Ecto neural progenitor cell (in vitro differentiated cells): ENCODE data around the gene EXOC1.

Source experiments
- DNase-seq: peaks from one replicate; pipeline ENCODE4 v3.0.0-alpha.2; 2018; ENCODE audit warnings: low spot score

EXOC1 gene

DNA sequence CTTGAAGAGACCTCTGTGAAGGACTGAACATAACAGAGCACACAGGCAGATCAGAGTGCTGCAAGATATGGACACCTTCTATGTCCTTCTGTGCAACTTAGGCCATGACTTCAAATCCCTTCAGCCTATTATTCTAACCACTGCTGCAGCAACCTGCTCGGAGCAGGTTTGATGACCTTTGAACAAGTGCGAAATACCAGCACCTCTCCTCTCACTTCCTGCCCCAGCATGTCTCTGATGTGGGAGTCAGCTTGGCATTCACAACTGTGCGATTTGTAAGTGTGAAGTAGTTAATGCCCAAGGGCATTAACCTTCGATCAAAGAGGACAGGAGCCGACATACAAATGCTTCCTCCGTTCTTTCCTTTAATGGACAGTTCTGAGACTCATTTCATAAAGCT, 1.6 kb upstream of the EXOC1 start:
- no peak for DNase-seq

DNA sequence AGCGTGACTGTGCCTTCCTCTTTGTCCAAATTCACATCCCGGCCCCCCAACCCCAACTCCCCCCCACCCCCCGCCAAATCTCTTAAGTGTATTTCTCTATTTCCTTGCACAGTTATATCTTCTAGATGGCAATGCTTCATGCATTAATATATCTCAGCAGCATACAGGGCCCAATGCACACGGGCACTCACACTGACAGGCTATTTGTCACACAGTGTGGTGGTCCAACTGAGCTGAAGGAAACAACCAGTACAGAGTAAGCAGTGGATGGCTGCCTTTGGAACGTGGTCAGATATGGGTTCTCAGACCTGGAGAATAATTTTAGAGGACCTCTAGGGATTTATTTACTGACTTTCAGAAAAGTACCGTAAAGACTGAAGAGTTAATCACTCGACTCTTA, 681 bp downstream of the EXOC1 start:
- DNase-seq: no peak

DNA sequence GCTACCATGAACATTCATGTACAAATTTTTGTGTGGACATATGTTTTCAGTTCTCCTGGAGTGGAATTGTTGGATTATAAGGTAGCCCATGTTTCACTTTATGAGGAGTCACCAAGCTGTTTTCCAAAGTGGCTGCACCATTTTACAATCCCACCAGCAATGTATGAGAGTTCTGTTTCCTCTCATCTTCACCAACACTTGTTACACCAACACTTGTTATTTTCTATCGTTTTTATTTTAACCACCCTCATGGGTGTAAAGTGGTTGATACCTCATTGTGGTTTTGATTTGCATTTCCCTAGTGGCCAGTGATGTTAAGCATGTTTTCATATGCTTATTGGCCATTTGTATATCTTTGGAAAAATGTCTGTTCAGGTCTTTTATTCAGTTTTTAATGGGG, 4.1 kb downstream of the EXOC1 start:
- no peak for DNase-seq

DNA sequence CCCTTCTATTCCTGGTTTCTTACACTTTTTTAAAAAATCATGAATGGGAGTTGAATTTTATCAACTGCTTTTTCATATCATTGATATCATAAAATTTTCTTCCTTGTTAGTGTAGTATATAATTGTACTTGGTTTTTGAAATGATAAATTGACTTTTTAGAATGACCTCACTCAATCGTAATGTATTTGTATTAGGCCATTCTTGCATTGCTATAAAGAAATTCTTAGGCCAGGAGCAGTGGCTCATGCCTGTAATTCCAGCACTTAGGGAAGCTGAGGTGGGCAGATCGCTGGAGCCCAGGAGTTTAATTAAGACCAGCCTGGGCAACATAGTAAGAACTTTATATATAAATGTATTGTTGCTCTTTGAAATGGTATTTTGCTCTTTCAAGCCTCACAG, 6.3 kb downstream of the EXOC1 start:
- DNase-seq: no peak

DNA sequence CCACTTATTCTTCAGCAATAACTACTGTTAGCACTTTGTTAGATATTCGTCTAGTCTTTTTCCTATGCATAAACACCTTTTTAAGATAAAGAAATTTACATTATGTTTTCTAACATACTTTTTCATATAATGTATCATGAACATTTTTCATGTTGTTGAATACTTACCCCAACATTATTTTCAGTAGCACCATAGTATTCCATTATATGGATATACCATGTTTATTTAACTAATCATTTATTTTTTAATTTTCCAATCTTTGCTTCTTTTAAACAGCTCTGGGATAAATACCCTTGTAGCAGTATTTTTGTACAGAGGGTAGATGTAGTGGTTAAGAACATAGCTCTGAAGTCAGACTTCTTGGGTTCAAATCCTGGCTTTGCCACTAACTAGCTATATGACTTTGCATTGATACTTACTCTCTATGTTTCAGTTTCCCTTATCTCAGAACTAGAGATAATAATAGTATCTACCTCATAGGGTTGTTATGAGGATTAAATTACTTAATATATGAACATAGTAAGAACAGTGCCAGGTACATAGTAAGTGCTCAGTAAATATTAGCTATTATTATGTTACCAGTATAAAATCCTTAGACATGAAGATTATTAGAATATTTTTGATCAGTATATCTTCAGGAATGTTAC, 11.3 kb downstream of the EXOC1 start:
- DNase-seq: no peak

DNA sequence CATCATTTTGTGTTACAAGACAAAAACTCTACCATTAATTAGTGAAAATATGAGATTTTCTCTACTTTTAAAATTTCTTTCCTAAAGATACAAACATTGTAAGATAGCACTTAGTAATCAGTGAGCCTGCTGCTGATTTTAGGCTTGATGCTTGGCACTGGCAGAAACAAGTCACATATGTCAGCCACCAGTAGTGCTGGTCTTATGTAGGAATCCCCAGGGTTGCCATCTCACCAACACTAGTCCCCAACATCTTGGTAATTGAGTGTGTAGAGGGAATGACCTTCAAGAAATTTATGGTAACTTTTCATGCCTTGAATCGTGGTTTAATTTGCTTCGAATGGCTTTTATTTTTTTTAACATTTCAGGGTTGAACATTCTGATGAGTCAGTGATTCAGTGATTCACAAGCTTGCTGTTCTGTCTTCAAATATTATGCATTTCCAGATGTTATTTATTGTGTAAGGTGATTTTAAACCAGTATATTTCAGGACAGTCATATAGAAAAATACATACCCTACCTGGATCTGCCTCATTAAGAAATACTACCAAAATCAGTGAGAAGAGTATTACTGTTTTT, 11.9 kb downstream of the EXOC1 start:
- DNase-seq: no peak

DNA sequence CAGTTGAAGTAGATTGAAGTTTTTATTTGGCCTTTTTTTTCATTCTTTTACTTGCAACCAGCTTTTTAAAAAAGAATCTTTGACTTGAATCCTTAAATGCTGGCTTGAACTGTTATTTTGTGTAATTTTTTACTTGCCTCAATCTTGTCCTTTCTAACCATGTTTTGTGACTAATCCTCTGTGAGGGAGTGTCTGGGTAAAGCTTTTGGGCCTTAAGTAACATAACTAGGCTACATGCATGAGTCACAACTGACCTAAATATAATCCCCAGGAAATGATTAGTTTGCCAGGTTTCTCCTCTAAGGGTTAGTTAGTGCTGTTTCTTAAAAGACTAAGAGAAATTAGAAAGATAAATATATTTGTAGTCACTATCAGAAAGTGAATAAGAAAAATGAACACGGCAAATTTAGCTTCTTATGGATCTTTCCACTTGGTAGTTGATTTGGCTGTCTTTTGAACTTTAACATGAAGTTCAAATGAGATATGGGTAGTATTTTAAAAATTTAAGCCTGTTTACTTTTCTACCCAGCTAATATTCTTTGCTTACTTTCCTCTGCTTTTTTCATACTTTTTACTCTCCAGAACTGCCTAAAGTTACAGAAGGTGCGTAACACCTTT, 13.0 kb downstream of the EXOC1 start:
- DNase-seq: no peak

DNA sequence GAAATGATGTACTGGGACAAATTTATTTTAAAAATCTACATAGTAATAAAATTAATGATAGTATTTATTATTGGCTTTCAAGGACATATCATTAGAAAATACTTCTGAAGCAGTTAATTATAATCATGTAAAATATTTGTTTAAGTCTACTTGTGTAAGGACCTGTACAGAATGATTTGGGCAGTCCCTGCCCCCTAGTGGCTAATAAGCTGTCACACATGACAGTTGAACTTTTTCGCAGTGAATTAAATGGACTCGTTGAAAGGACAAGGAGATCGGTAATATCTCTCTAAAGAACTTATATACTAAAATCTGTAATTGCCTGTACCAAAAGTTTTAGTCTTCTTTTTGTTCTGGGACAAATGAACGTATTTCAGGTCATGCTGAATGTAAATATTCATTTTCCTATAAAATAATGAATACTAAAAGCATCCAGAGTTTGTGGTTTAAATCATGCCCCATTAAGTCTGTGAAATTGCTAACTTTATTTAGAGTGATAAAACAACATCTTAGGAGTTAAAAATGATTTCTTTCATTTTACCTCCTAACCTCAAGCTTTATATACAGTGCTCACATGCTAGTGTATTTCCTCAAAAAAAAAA, 13.6 kb downstream of the EXOC1 start:
- no peak for DNase-seq

DNA sequence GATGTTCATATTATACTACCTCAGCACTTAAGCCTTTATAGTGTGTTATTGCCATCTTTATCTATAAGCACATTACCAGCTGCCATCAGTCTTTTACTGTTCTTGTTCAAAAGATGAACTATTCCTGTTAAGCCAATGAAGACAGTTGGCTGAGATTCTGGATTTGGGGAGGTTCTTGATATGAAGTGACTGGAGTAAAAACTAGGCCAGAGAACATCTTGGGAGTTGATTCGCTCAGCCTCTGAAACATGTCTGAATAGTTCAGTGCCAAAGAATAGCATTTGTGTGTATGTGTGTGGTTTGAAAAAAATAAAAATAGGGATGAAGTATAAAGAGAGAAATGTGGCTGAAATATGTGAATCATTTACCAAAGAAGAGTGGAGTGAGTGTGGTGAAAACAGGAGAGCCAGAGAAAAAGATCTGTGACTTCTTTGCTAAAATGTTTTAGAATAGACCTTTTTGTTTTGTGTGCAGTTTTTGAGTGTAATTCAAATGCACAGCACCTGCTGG, 15.2 kb downstream of the EXOC1 start:
- no peak for DNase-seq

DNA sequence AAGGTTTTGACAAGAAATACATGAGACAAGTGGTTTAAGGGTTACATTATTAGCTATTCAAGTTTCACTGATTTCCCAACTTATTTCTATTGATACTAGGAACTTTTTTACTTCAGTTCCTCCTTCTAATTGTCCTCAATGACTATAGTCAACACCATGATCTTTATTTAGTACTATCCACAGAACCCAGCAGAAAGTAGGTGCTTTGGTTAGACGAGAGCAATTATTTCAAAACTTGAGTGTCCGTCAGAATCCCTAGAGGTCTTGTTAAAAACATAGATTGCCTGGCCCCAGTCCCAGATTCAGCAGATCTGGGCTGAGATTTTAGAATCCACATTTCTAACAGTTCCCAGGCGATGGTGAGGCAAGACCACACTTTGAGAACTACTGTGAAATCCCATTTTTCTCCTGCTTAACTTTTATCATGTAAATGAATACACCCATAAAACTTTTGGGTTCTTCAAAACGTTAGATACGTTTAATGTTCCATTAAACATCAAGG, 17.9 kb downstream of the EXOC1 start:
- DNase-seq: no peak

DNA sequence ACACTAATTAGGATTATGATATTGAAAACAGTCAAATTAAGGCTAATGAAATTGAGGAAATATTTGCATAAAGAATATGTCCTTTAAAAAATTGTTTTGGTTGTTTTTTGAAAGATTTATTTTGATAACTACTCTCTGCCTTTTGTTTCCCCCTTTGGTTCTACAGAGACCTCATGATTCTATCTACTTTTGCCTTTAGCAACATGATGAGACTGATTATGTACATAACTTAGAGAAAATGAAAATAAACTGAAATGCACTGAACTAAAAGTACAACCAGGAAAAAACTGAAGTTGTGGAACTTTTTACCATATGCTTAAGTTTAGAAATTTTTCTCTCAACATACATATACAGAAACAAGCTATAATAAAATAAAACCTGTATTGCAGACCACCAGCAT, 21.4 kb downstream of the EXOC1 start:
- no peak for DNase-seq

DNA sequence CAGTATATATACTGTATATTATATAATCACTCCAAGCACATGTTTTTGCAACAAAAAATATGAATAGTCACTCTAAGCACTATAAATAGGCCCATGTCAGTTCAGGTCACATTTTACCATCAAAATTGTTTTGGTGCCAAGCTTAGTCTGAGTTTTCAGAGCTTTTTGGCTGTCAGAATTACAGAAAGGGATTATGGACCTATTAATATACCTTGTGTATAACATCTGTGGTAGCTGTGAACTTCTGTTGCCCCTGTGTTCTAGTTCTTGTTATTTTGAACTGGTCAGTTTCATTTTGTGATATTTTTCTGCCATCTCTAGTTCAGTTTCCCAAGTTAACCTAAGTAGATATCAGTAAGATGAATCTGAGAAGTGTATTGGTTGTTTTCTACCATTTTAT, 22.9 kb downstream of the EXOC1 start:
- no peak for DNase-seq

DNA sequence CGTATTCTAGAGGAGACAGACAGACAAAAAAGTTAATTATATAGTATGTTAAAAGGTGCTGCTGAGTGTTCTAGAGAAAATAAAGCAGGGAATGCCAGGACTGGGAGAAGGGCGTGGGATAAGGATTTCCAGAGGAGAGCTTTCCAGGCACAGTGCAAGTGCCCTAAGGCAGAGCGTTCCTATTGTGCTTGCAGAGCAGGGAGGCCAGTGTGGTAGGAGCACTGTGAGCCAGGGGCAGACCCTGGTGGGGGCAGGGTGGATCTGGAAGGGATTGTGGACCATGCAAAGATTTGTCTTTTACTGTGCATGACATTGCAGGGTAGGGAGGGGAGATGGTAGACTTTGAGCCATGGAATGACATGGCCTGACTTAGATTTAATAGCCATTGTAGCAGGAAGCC, 25.8 kb downstream of the EXOC1 start:
- peak; percentile 46 for DNase-seq

DNA sequence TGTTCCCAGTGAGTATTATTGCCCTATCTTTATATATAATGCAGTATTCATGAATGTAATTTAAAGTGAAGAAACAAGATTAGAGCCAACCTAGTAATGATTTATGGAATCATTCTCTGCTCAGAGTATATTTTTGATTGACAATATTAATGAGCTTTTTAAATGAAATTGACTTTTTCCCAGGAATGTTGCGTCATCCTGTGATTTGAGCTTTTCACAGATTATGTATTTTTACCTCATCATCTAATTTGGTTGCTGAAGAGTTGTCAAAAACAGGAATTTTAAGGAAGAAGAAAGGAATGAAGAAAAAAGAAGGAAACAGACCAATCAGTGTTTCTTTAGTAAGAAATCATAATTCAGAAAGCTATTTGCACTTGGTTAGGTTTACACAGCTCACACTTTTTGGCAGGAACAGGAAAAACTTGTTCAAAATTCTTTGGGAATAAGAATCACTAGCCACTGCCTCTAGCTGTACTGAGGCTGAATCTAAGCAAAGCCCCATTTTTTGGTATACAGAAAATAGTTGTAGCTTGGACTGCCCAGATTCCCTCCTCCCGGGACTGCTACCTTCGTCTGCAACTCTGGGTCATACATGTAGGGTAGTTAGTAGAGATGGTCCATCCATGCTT, 27.3 kb downstream of the EXOC1 start:
- no peak for DNase-seq

DNA sequence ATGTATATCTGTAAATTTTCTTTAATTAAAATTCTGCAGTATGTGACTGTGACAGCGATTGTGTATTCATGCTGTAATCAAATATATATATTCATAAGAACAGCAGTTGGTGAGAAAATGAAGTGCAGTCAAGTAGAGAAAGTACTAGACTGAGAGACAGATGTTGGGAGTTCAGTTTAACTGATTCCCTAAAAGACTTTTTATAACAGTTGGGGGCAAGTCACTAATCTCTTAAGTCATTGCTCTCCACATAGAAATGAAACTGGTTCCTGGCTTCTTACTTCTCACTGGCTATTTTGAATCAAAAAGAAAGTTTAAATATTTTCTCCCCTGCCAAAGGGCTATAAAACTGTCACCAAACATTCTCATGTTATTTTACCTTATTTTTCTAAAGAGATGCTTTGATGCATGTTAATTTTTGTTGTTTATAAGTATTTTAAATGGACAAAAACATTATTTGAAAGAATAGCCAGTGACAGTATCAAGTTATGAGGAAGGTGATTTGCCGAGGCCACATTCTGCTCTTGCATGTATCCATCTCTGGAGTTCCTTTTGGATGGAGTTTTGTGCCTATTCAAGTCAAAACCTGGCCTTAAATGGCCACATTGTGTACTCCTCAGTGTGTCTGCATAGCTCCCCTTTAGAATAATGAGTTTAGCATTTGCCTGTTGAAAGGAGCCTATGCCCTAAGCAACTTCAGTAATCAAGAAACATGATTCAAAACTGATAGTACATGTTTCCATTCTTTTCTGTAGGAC, 30.8 kb downstream of the EXOC1 start:
- DNase-seq: no peak

DNA sequence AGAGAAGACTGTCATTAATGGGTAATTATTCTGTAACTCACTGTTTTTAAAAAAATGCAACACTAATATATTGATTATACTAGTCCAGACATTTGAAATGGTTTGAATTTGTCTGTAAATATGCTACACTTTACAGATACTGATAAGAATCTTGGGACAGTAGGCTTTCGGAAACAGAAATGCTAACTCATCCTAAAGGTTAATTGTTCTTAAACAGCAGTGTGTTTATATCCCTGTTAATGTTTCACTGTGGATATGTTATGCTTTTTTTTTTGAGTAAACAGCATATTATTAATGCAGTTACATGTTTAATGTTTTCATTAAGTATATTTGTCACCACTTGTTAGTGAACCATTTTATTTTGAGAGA, 31.4 kb downstream of the EXOC1 start:
- DNase-seq: no peak

DNA sequence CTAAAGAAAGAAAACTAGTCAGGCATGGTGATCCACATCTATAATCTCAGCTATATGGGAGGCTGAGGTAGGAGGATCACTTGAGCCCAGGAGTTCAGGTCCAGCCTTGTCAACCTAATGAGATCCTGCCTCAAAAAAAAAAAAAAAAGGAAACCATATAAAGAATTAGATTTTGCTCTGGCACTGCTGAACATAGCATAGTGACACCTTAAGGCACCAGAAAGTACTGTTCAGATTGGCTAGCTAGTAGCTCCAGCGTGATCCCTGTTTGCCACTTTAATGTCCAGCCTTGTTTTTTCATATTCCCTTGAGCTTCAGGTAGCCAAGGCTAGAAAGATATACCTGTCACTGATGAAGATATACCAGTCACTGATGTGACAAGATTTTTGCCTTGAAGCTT, 34.1 kb downstream of the EXOC1 start:
- DNase-seq: no peak

DNA sequence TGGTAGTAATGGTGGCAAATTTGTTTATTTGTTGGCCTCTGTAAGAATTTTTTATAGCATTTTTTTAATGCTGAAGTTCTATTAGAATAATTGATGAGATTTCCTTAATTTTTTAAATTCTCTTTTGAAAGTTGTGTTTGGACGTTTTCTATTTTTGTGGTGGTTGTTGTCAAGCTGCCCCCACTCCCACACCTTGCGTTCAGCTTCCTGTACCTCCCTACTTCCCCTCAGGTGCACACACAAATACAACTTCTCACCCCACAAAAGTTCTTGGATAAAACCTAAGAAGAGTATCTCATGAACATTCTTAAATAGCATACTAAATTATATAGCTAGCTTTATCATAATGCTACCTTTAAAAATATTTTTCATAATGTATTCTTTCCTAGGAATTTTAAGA, 38.7 kb downstream of the EXOC1 start:
- DNase-seq: no peak

DNA sequence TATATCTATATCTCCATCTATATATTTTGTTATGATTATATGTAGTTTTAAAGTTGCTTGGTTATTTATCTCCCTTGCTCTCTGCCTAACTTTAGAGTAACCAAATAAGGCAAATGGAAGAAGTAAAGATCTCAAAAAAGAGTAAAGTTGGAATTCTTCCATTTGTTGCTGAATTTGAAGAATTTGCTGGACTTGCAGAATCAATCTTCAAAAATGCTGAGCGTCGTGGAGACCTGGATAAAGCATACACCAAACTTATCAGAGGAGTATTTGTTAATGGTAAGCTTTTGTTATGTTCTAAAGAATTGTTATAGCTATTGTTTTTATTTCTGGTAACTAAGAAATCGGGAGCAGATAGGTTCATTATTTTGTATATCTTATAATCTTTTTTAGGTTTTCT, 43.2 kb downstream of the EXOC1 start:
- DNase-seq: no peak

DNA sequence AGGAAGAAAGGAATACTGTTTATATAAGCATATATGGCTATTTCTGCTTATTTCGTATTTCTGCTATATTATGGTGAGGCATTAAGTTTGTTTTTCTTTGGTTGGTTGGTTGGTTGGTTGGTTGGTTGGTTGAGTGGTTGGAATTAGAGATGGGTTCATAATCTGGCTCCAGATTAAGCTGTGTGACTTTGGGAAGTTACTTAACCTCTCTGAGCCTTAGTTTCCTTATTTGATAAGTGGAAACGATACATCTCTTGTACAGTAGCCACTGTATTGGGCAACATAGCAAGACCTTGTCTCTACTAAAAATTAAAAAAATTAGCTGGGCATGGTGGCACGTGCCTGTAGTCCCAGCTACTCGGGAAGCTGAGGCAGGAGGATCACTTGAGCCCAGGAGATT, 49.2 kb downstream of the EXOC1 start:
- DNase-seq: no peak

DNA sequence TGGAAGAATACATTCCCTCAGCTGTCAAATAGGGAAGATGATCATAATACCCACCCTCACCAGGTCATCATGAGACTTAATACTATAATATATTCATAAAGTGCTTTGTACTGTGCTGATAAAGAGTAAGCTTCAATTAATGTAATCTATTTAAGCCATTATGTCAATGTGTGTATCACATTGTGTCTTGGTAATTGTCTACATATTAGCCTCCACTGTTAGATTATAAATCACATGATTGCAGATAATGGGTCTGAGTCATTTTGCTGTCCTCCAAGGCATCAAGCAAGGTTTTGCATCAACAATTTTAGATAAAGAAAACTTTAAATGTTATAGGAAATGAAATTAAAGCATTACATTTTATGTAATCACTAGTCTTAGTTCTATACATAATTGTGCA, 50.1 kb downstream of the EXOC1 start:
- DNase-seq: no peak

DNA sequence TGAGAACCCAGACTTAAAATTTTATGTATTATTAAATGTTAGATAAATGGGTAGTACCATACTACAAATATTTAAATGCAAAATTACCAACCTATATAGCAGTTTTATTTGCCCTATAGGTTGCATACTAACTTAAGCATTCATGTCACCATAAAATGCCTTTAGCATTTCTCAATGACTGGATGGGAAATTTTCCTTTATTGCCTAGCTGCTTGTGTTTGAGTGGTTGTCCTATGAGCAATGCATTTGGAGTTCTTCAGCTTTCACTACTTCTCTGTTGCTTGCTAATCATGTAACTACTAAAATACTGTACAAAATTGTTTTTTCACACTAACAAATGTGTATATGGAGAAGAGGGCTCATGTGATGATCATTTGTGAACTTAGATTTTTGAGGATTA, 51.1 kb downstream of the EXOC1 start:
- DNase-seq: no peak
